ENCODE measurements around the gene C2orf92. TPM values are rescaled to one million over a fixed set of nuclear protein-coding genes. Genes with fewer than 3 reads are reported as not detected.

The C2orf92 gene
- total RNA-seq, 4 donors from 2014 or later: 8.6 to 23.7 (median 12.2) TPM

GRCh38 chr2:97715951-97716694 lies 46.6 kb downstream of the C2orf92 start:
- TF ChIP-seq CTCF (IDR thresholded peaks at IDR 0.05; ENCODE audit: low read depth): no peak

GRCh38 chr2:97716695-97717612 lies 47.4 kb downstream of the C2orf92 start:
- no peak for TF ChIP-seq CTCF (IDR thresholded peaks at IDR 0.05; ENCODE audit: low read depth)

- no peak for TF ChIP-seq CTCF (IDR thresholded peaks at IDR 0.05; ENCODE audit: low read depth)
These were observed 48.1 kb downstream of the C2orf92 start for GRCh38 chr2:97717613-97717995.

- no peak for TF ChIP-seq CTCF (IDR thresholded peaks at IDR 0.05; ENCODE audit: low read depth)
These were observed 48.8 kb downstream of the C2orf92 start for GRCh38 chr2:97718051-97718882.

- no peak for TF ChIP-seq CTCF (IDR thresholded peaks at IDR 0.05; ENCODE audit: low read depth)
These were observed 49.4 kb downstream of the C2orf92 start for GRCh38 chr2:97718942-97719341.

GRCh38 chr2:97719362-97720155 lies 50.0 kb downstream of the C2orf92 start:
- no peak for TF ChIP-seq CTCF (IDR thresholded peaks at IDR 0.05; ENCODE audit: low read depth)

Measured in subcutaneous adipose tissue (tissue), 4 donors.